ENCODE measurements around the gene TNRC6C.
A peak's percentile ranks its signal among the peaks of the same experiment; 100 is the strongest.
"Not testable (repeated sequence)": the region's sequence is repeated elsewhere in the genome, so short reads cannot be mapped to it uniquely, and the experiment has no call there.

TNRC6C gene

DNA sequence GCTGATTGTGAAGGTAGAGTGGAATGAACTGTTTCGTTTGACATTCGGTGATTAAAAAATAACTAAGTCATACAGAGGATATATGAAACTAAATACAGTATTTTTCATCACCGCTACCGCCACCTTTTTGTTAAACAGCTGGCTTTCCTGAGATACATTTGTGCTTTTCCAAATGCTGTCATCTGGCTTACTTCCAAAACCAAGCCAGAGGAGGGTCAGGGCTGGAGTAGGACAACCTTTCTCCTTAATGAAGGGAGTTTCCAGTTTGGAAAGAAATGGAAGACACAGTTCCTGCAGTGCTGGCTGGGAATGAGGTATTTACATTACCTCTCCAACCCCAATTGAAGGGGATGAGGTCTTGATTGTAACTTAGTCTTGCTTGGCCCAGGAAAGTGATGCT, 3.2 kb downstream of the TNRC6C start:
- no peak for DNase-seq (ENCODE audit: low spot score)

DNA sequence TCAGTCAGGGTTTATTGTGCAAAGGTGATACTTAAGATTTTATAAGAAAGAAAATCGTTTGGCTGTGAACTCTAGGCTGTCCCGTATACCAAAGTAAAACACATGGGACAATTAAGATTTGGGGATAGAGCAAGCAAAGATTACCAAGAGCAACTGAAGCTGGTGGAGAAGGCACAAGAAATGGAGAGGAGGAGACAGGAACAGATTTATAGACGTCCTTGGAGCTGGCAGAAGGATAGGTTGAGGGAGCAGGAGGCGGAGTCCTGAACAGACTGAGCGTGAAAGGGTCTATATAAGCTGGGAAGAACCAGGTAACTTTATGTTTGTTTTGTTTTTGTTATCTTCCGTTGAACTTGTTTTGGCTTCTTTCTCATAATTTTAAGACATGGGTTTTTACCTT, 3.8 kb downstream of the TNRC6C start:
- no peak for DNase-seq (ENCODE audit: low spot score)

DNA sequence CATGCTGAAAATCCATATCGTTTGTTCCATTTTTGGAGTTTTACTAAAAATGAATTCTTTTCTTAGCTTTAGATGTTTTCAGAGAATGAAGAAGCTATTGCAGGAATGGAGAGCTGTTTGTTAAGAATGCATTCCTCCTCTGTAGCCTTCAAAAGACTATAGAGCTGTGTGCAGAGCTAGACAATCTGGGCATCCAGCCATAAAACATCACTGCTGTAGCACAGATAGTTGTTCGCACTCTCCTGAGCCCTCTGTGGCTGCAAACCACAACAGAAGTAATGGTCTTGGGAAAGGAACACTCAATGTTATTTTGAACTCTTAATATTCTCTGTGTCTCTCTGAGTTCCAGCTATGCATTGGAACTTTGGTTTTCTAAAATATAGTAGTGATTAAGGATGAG, 4.9 kb downstream of the TNRC6C start:
- DNase-seq (ENCODE audit: low spot score) = peak; percentile 73

DNA sequence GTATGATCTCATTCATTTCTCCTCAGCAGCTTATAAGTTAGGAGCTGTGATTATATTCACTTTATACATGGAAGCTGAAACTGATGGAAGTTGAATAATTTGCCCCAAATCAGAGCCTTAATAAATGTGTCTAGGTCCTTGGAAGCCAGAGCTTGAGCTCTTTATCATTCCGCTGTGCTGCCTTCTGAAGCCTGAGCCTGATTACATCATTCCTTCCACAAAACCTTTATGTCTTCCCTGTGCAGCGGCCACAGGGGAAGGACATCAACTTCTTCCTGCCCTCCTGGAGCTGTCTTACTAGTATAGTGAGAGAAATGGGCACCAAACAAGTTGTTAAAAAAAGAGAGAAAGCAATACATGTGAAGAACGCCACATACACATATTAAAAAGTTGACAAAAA, 6.8 kb downstream of the TNRC6C start:
- no peak for DNase-seq (ENCODE audit: low spot score)

DNA sequence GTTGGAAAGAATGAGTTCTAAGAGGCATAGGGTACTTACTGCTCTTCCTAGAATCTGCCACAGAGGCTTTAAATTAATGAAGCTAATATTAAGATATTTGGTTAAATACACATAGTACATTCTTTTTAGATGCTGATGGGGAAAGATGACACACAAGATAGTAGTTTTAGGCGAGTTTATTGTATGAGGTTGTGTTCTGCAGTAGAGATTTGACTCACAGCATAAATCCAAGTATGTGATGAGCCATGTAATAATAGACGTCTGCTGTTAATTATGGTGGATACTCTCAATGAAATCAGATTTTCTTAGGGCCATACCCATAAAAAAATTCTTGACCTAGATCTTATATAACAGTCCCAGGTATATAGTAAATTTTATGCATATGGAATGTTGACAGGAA, 8.0 kb downstream of the TNRC6C start:
- no peak for DNase-seq (ENCODE audit: low spot score)

DNA sequence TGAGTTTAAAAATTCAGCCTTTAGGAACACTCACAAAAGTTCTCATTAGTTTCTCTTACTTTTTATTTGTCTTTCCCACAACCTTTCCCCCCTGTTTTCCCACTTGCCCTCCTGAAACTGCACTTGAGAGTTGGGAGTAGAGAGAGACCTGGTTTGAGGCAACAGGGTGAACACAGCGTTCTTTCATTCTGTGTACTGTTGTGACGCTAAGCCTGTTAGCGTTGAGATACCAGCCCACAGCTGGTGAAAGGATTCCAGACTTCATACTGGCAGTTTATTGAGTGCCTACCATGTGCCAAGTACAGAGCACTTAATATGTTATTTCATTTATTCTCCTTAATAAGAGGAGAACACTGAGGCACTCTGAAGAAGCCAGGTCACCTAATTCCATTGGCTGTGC, 10.3 kb downstream of the TNRC6C start:
- DNase-seq (ENCODE audit: low spot score) = no peak

DNA sequence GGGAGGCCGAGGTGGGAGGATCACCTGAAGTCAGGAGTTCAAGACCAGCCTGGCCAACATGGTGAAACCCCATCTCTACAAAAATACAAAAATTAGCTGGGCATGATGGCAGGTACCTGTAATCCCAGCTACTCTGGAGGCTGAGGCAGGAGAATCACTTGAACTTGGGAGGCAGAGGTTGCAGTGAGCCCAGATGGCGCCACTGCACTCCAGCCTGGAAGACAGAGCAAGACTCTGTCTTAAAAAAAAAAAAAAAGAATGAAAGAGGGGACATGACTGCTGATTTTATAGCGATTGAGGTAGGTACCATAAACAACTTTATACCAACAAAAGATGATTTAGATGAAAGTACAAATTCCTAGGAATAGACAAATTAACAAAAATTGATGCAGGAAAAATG, 13.8 kb downstream of the TNRC6C start:
- DNase-seq (ENCODE audit: low spot score) = not testable (repeated sequence)

DNA sequence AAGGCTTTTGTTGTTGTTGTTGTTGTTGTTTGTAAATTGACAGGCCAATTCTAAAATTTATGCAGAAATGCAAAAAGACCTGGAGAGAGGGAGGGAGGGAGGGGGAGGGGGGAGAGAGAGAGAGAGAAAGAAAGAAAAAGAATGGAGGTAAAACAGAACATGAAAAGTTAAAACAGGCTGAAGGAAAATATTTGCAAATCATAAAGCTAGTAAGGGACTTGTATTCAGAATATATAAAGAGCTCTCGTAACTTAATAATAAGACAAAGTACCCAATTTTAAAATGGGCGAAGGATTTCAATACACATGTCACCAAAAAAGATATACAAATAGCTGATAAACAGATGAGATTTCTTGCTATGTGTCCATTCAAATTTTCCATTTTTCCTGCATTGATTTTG, 15.4 kb downstream of the TNRC6C start:
- no peak for DNase-seq (ENCODE audit: low spot score)

DNA sequence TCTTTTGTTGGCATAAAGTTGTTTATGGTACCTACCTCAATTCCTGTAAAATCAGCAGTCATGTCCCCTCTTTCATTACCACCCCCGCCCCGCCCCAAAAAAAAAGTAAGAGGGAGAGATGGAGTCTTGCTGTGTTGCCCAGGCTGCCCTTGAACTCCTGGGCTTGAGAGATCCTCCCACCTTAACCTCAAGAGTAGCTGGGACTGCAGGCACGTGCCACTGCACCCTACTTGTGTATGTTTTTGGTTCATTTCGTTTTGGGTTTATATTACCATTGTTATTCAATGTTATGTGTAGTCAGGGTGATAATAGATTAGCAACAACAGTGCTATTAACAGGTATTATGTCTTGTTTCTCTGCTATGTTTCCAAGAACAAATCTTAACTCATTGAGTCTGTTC, 15.9 kb downstream of the TNRC6C start:
- no peak for DNase-seq (ENCODE audit: low spot score)

DNA sequence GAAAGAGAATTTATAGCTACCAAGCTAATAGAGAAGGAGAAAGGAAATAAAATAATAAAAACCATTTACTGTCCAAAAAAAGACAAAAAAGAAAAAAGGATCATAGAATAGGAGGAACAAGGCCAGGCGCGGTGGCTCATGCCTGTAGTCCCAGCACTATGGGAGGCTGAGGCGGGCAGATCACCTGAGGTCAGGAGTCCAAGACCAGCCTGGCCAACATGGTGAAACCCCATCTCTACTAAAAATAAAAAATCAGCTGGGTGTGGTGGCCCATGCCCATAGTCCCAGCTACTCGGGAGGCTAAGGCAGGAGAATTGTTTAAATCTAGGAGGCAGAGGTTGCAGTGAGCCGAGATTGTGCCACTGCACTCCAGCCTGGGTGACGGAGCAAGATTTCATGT, 23.9 kb downstream of the TNRC6C start:
- DNase-seq (ENCODE audit: low spot score) = not testable (repeated sequence)

DNA sequence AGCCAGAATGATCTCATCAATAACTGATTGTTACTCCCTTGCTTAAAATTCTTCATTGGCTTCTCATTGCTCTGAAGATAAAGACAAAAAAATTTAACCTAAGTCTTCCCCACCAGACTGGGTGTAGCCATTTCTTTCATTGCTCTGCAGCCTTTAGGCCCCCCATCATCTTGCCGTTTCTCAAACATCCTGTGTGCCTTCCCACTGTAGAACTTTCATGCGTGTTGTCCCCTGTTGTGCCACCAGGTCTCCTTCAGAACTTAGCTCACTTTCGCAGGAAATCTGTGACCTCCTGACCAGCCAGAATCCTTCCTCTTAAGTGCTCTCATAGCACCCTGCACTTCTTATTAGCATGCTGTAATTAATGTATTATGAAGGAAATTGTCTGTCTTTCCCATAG, 31.8 kb downstream of the TNRC6C start:
- no peak for DNase-seq (ENCODE audit: low spot score)

DNA sequence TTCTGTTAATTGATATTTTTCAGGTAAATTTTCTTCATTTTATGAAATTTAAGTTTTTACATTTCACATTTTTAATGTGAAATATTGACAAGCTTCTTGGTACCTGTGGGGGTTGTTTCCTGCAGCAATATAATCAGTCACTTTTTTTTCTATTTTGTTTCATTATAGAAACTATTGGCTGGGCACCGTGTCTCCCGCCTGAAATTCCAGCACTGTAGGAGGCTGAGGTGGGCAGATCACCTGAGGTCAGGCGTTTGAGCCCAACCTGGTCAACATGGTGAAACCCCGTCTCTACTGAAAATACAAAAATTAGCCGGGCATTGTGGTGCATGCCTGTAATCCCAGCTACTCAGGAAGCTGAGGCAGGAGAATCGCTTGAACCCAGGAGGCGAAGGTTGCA, 35.2 kb downstream of the TNRC6C start:
- not testable (repeated sequence) for DNase-seq (ENCODE audit: low spot score)

DNA sequence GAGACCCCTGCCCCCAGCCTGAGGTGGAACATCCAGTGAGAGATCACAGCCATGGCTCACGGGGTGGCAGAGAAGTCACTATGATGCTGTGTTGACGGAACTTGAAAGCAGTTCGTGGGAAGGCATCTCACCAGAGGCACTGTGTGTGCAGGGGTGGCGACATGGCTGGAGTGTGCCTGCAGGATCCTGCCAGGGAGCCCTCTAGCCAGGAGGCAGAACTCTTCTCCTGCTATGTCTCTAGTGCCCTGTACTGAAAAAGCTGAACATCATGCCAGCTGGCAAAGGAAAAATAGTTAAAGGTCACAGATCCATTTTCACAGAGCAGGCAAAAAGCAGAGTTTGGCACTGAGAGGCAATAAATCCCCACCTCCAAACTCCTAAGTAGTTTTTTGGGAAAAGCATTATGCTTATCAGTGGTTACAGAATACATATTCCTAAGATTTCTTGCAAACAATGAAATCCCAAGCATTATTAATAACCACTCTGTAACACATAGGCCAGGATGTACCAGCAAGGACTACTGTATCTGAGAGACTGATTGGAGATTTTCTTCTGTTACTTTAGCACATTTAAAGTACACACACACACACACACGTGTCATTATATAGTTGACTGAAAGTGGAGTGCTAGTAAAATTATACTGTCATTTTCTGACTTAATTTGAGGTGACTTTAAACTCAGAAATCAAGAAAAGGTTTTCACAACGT, 36.8 kb downstream of the TNRC6C start:
- no peak for DNase-seq (ENCODE audit: low spot score)

DNA sequence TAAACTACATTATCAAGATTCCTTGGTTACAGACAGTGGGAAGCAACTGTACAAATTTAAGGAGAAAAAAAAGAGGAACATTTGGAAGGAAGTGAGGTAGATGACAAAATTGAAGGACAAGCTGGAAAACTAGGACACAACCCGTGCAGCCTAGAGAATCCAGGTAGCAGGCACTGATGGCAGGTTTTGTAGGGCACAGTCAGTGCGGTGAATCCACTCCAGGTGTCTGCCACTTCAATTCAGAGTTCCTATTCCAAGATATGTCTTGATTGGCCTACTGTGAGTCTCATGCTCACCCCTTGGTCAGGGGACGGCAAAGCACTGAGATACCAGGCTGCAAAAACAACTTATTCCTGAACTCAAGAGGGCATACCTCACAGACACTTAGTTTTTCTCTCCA, 37.8 kb downstream of the TNRC6C start:
- no peak for DNase-seq (ENCODE audit: low spot score)

DNA sequence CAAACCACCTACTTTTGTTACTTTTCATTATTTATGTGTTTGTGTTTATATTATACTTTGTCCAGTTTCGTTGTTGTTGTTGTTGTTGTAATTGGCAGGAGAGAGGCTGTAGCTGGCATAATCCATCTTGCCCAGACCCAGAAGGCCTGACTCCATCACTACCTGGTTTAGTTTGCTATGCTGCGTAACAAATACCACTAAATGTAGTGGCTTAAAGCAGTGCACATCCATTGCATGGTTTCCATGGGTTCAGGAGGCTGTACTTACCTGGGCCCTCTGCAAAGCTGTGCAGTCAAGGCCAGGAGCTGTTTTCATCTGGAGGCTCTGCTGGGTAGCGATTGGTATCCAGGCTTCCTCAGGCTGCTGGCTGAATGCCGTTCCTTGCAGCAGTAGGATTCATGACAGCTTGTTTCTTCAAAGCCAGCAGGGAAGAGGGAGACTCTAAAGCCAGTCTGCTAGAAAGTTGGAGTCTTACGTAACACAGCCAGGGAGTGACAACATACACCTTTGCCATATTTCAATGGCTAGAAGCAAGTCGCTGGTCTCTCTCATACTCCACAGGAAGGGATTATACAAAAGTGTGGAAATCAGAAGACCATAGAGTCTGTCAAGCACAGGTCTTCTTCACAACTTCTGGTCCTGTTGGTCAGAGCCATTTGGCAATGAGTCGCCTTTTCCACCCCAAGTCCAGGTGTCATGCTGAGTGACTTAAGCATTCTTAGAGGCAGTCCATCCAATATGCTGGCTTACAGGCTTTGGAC, 41.1 kb downstream of the TNRC6C start:
- no peak for DNase-seq (ENCODE audit: low spot score)

DNA sequence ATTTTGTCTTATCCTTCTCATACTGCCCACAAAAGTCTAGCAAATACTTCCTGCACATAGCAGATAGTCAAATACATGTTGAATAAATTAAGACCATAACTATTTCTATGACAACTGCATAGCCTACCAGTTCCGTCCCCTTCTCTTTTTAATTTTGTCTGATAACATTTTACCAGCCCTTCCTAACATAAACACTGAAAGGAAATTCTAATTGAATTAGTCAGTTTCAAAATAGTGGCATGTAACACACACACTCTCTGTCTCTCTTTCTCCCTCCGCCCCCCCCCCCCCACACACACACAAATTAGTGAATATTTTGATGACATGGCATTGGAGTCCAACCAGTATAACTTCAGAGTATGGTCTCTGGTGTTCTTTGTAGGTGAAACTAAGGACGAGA, 41.8 kb downstream of the TNRC6C start:
- no peak for DNase-seq (ENCODE audit: low spot score)

DNA sequence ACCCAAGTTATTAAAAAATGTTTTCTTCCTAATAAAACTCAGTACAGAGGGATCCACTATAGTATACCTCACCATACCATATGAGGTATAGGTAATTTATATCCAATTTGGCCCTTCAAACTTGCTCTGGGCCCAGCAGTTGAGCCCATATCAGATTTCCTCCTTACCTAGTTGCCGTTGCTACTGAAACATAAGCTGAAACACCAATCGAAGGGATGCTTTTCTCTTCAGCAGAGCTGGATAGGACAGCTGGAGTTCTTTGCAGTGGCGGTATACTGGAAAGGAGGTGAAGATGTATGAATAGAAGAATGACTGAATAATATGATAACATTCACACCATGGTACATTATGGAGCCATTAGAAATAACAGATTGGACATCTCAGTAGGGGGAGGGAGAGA, 42.7 kb downstream of the TNRC6C start:
- DNase-seq (ENCODE audit: low spot score) = no peak

DNA sequence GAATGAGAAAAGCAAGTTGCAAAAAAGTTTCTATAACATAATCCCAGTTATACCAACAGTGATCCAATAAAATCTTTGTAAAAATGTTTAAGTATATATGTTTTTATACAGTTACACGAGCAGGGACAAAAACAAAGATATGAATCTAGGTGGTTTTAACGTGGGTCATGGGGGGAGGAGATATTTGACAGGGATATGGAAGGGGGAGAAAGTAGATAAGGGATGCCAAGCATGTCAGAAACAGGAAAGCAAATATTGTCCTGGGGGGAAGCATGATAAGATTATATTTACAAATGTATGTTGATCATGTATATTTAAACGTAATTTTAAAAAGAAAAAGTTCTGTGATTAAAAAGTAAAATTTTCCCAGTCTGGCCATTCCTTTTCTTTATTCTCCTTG, 43.1 kb downstream of the TNRC6C start:
- DNase-seq (ENCODE audit: low spot score) = no peak

DNA sequence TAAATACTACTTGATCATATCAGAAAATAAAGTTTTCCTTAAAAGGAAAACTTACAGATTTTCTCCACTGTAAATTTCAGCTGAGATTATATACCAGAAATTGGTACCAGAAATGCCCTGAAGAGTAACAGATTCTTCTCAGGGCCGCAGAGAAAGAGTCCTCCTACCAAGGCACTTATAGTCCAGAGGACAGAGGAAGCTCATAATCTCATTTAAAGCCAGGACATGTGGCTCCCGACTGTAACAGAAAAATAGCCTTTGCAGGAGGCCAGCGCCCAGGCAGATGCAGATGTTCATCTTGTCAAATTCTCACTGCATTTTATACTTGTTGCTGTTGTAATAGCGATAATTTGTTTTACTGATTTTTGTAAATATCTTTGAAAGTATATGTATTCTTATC, 43.7 kb downstream of the TNRC6C start:
- DNase-seq (ENCODE audit: low spot score) = no peak

DNA sequence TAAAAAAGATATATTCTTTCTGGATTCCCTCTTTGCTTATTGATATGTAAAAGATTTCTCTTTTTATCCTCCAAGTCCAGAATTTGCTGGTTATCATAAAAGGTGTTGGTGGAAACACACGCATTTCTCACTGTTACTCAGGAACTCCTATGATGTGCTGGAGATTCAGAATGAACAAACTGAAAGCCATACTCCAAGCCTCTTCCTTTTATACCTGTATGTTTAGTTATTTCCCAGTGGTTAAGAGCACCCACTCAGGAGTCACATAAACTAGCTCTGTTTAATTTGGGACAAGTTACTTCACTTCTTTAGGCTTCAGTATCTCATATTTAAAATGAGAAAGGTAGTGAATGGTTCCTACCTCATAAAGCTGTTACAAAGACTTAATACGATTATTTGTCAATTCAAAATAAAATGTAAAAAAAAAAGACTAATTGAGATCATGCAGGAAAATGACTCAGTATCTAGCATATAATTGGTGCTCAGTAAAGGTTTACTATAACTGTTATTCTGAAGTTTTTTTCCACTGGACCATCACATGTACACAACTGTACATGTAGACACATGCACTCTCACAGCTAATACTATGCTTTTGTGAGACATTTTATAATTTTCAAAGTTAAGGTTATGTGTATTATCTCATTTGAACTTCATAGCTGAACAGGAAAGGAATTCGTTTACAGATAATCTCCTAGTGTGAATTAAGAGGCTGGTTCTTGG, 47.1 kb downstream of the TNRC6C start:
- no peak for DNase-seq (ENCODE audit: low spot score)

DNA sequence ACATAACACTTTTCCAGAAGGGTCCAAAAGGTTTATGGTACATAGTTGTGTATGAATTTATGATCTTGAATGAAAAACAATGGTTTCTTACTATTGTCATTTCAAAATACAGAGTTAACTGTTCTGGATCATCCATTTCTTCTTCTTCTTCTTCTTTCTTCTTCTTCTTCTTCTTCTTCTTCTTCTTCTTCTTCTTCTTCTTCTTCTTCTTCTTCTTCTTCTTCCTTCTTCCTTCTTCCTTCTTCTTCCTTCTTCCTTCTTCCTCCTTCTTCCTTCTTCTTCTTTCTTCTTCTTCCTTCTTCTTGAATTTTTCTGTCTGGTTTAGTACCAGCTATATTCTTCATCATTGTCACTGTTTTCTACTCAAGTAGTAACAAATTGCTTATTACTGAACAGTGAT, 47.8 kb downstream of the TNRC6C start:
- DNase-seq (ENCODE audit: low spot score) = no peak

DNA sequence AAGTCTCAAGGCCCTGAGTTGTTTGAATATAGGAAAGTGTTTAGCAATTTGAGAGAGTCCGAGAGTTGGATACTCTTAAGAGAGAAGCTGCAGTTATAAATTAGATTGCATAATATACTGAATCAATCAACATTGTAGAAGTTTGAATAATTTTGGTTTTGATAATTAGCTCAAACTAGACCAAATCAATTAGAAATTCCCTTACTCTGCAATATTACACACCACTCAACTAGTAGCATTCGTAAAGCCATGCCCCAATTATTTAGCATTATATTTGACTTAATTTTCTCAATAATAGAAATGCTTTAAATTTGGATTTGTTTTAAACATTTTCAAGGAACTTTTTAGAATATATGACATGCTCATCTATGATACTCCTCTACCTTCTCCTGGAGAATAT, 49.1 kb downstream of the TNRC6C start:
- no peak for DNase-seq (ENCODE audit: low spot score)

DNA sequence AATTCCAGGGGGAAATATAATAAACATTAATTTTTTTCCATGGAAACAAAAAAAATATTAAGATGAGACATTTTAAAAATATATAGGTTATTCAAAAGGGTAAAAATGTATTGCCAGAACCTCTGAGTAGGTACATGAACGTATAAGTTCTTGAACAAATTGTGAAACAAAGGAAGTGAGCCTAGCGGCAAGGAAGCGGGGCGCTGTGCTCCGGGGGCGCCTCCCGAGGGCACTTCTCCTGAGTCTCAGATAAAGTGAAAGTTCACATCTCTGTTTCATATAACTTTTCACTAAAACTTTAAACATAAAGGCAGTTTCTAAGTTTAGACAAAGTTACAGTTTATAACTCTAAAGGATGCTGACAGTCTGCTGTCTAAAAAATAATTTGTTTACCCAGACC, 52.3 kb downstream of the TNRC6C start:
- peak; percentile 18 for DNase-seq (ENCODE audit: low spot score)

Data from CD4-positive, alpha-beta T cell treated with Interleukin-6 at 100 ng/mL for 8 hours (primary cell).